ENCODE results near the gene RCE1.

RCE1 gene

DNA sequence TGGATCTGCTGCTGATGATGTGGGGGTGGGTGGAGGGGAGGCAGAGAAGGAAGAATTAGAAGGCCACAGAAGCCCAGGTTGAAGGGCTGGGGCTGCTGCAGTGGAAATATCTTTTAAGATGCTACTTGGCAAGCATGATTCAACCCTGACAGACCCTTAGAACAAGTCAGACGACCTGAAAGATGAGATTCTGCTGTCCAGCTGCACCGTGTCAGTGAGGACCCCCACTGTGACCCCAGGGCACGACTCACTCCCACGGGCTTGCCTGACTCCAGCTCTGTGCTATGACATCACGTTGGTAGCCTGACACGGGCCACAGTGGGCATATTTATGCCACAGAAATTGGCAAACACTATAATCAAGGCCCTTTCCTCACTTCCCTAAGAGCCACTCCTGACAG lies 49.7 kb downstream of the RCE1 start:
- ATAC-seq, result no peak; the same call in 2 of the 3 replicates
- TF ChIP-seq ZFP3 (CRISPR knock-in tag; IDR thresholded peaks at IDR 0.05) (no peak), ARNTL (CRISPR knock-in tag; IDR thresholded peaks at IDR 0.05; ENCODE audit: borderline replicate concordance, low read depth) (no peak), ZFP30 (CRISPR knock-in tag; IDR thresholded peaks at IDR 0.05) (no peak), ZNF565 (CRISPR knock-in tag; conservative IDR thresholded peaks at IDR 0.05; ENCODE audit: low read depth) (no peak)

GRCh38 chr11:66894141-66894540 lies 50.9 kb downstream of the RCE1 start:
- TF ChIP-seq ZNF8 (CRISPR knock-in tag; IDR thresholded peaks at IDR 0.05) (no peak), ZFP3 (CRISPR knock-in tag; IDR thresholded peaks at IDR 0.05) (no peak), TCF4 (CRISPR knock-in tag; IDR thresholded peaks at IDR 0.05; ENCODE audit: borderline replicate concordance) (no peak), PPARA (CRISPR knock-in tag; IDR thresholded peaks at IDR 0.05; ENCODE audit: borderline replicate concordance) (no peak), ISL1 (CRISPR knock-in tag; IDR thresholded peaks at IDR 0.05) (no peak), TOX (CRISPR knock-in tag; IDR thresholded peaks at IDR 0.05; ENCODE audit: borderline replicate concordance) (no peak), SNAI2 (CRISPR knock-in tag; IDR thresholded peaks at IDR 0.05) (no peak), ZFP30 (CRISPR knock-in tag; IDR thresholded peaks at IDR 0.05) (no peak)
- TF ChIP-seq, protein P1, sequence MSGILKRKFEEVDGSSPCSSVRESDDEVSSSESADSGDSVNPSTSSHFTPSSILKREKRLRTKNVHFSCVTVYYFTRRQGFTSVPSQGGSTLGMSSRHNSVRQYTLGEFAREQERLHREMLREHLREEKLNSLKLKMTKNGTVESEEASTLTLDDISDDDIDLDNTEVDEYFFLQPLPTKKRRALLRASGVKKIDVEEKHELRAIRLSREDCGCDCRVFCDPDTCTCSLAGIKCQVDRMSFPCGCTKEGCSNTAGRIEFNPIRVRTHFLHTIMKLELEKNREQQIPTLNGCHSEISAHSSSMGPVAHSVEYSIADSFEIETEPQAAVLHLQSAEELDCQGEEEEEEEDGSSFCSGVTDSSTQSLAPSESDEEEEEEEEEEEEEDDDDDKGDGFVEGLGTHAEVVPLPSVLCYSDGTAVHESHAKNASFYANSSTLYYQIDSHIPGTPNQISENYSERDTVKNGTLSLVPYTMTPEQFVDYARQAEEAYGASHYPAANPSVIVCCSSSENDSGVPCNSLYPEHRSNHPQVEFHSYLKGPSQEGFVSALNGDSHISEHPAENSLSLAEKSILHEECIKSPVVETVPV (CRISPR knock-in tag; IDR thresholded peaks at IDR 0.05), result no peak
- ATAC-seq, result no peak

Data from SK-N-SH treated with all-trans-retinoic acid at 6 μM for 48 hours (cell line).